ENCODE measurements around the gene SNRPA1.

The SNRPA1 gene

DNA sequence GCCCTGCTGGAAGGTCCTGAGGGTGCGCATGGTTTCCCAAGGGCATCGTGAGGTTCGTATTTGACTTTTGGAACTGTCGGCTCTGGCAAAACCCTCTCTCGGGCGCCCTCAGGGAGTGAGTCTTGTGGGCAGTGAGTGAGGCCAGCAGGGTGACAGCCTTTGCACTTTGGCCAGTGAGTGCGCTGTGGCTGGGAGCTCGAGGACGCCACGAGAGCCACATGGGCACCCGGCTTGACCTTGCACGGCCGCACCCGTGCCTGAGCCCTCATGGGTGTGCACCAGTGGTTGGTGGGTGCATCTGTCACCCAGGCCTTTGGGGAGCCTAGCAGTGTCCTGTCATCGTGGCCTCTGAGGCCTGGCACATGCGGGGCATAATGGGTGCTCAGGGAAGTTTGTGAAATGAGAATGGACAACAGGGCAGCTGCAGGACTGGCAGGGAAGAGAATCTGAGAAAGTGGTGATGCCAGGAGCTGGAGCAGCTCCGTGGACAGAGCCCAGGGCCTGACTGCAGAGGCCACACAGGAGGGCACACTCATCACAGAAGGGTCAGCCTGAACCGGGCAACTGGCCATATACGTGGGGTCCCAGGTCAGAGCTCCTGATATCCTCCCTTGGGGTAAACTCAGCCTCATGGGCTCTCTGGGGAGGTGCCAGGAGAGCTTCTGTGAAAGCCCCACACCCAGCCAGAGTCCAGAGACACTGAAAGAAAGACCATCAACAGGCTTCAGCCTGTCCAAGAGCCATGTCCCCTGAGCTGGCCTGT lies 30.4 kb upstream of the SNRPA1 start:
- DNase-seq: no peak
- H3K4me1 ChIP-seq (ENCODE audit: control extremely low read depth in 1 of 4, control insufficient read depth in 4 of 4, insufficient read depth in 4 of 4, low read length in 3 of 4): peaks cover 0 to 8% (median 6%) of the 10 kb centered on the region in 4 experiments
- no peaks in the 10 kb centered on the region for H3K36me3 ChIP-seq (ENCODE audit: control insufficient read depth in 4 of 4, insufficient read depth in 4 of 4, low read length in 3 of 4)
- peaks cover 0 to 93% (median 24%) of the 10 kb centered on the region in 5 experiments for H3K27me3 ChIP-seq (replicated peaks in 2 of 5; ENCODE audit: control insufficient read depth in 4 of 5, insufficient read depth in 5 of 5, low read length in 4 of 5)
- 98% methylated on average over 17 of the region's 19 CpGs for WGBS (ENCODE audit: insufficient coverage)
- ChIA-PET CTCF (no interaction called here), POLR2A (no interaction called here)
- no peak overlapping the region for H3K27ac ChIP-seq (ENCODE audit: insufficient read depth in 1 of 2, low read depth in 1 of 2, low read length in 2 of 2, poor library complexity in 1 of 2, severe bottlenecking in 2 of 2)
- no peak overlapping the region for H3K4me3 ChIP-seq (ENCODE audit: control insufficient read depth in 1 of 7, extremely low read depth in 1 of 7, insufficient read depth in 4 of 7, low read depth in 2 of 7, low read length in 6 of 7)
- H3K9me3 ChIP-seq (ENCODE audit: control extremely low read depth in 1 of 5, control insufficient read depth in 4 of 5, insufficient read depth in 2 of 5, low read depth in 1 of 5, low read length in 4 of 5): no peaks in the 10 kb centered on the region

GRCh38 chr15:101324524-101325177 lies 29.6 kb upstream of the SNRPA1 start:
- Histone ChIP-seq H3K4me3 (ENCODE audit: control insufficient read depth in 1 of 7, extremely low read depth in 1 of 7, insufficient read depth in 4 of 7, low read depth in 2 of 7, low read length in 6 of 7) (no peak overlapping the region), H3K4me1 (ENCODE audit: control extremely low read depth in 1 of 4, control insufficient read depth in 4 of 4, insufficient read depth in 4 of 4, low read length in 3 of 4) (peaks cover 0 to 15% (median 11%) of the 10 kb centered on the region in 4 experiments), H3K36me3 (ENCODE audit: control insufficient read depth in 4 of 4, insufficient read depth in 4 of 4, low read length in 3 of 4) (no peaks in the 10 kb centered on the region), H3K27me3 (replicated peaks in 2 of 5; ENCODE audit: control insufficient read depth in 4 of 5, insufficient read depth in 5 of 5, low read length in 4 of 5) (peaks cover 0 to 86% (median 20%) of the 10 kb centered on the region in 5 experiments), H3K9me3 (ENCODE audit: control extremely low read depth in 1 of 5, control insufficient read depth in 4 of 5, insufficient read depth in 2 of 5, low read depth in 1 of 5, low read length in 4 of 5) (no peaks in the 10 kb centered on the region), H3K27ac (ENCODE audit: insufficient read depth in 1 of 2, low read depth in 1 of 2, low read length in 2 of 2, poor library complexity in 1 of 2, severe bottlenecking in 2 of 2) (no peak overlapping the region)
- DNase-seq: no peak
- CTCF ChIA-PET: no interaction called here
- POLR2A ChIA-PET: no interaction called here
- 96% methylated on average over 7 of the region's 13 CpGs for WGBS (ENCODE audit: insufficient coverage)

DNA sequence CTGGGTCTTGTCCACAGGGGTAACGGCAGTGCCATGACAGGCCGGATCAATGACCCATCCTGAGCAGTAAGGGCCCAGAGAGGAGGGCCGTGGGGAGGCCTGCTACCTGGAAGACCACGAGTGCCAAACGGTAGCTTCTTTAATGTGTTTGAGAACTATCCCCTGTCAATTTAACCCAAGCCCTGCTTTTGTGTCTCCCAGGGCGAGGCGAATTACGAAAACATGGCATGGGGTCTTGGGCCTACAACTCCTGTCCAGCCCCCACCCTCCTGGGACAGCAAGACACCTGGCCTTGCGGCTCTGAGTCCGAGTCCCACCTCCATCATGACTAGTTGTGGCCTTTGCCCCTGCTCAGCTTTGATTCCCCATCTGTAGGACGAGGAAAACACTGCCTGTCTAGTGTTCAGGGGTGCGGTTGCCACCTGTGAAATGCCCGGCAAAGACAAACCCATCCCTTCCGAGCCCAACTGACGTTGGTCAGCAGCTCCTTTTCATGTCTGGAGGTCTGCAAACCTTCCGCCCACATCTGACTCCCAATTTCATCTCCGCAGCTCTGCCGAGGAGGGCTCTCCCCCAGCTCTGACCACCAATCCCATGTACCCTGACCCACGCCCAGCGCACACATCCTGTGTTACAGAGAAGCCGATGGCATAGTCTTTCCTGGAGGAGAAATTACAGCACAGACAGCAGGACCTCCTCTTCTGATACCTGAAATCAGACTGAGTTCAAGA lies 28.9 kb upstream of the SNRPA1 start:
- Histone ChIP-seq H3K9me3 (ENCODE audit: control extremely low read depth in 1 of 5, control insufficient read depth in 4 of 5, insufficient read depth in 2 of 5, low read depth in 1 of 5, low read length in 4 of 5) (no peaks in the 10 kb centered on the region), H3K36me3 (ENCODE audit: control insufficient read depth in 4 of 4, insufficient read depth in 4 of 4, low read length in 3 of 4) (no peaks in the 10 kb centered on the region), H3K4me1 (ENCODE audit: control extremely low read depth in 1 of 4, control insufficient read depth in 4 of 4, insufficient read depth in 4 of 4, low read length in 3 of 4) (peaks cover 0 to 17% (median 12%) of the 10 kb centered on the region in 4 experiments), H3K27ac (ENCODE audit: insufficient read depth in 1 of 2, low read depth in 1 of 2, low read length in 2 of 2, poor library complexity in 1 of 2, severe bottlenecking in 2 of 2) (no peak overlapping the region), H3K27me3 (replicated peaks in 2 of 5; ENCODE audit: control insufficient read depth in 4 of 5, insufficient read depth in 5 of 5, low read length in 4 of 5) (peaks cover 0 to 86% (median 20%) of the 10 kb centered on the region in 5 experiments), H3K4me3 (ENCODE audit: control insufficient read depth in 1 of 7, extremely low read depth in 1 of 7, insufficient read depth in 4 of 7, low read depth in 2 of 7, low read length in 6 of 7) (no peak overlapping the region)
- CTCF ChIA-PET: no interaction called here
- 91% methylated on average over 20 of the region's 21 CpGs for WGBS (ENCODE audit: insufficient coverage)
- POLR2A ChIA-PET: no interaction called here
- DNase-seq: no peak

- H3K36me3 ChIP-seq (ENCODE audit: control insufficient read depth in 4 of 4, insufficient read depth in 4 of 4, low read length in 3 of 4): no peaks in the 10 kb centered on the region
- DNase-seq: peak in 2 of 3 donors; percentile 53 to 55
- H3K27me3 ChIP-seq (replicated peaks in 2 of 5; ENCODE audit: control insufficient read depth in 4 of 5, insufficient read depth in 5 of 5, low read length in 4 of 5): peaks cover 0 to 86% (median 17%) of the 10 kb centered on the region in 5 experiments
- ChIA-PET CTCF (interaction anchor here (1.1 kb wide), 1 partner anchor 9 kb away, joined by 3 read pairs; no protein-coding TSS in a partner anchor), POLR2A (no interaction called here)
- 96% methylated on average over 16 of the region's 17 CpGs for whole genome bisulfite sequencing (ENCODE audit: insufficient coverage)
- H3K4me1 ChIP-seq (ENCODE audit: control extremely low read depth in 1 of 4, control insufficient read depth in 4 of 4, insufficient read depth in 4 of 4, low read length in 3 of 4): peaks cover 0 to 17% (median 12%) of the 10 kb centered on the region in 4 experiments
- no peak overlapping the region for H3K27ac ChIP-seq (ENCODE audit: insufficient read depth in 1 of 2, low read depth in 1 of 2, low read length in 2 of 2, poor library complexity in 1 of 2, severe bottlenecking in 2 of 2)
- no peaks in the 10 kb centered on the region for H3K9me3 ChIP-seq (ENCODE audit: control extremely low read depth in 1 of 5, control insufficient read depth in 4 of 5, insufficient read depth in 2 of 5, low read depth in 1 of 5, low read length in 4 of 5)
- no peak overlapping the region for H3K4me3 ChIP-seq (ENCODE audit: control insufficient read depth in 1 of 7, extremely low read depth in 1 of 7, insufficient read depth in 4 of 7, low read depth in 2 of 7, low read length in 6 of 7)
Measured at GRCh38 chr15:101322854-101323477, 27.9 kb upstream of the SNRPA1 start.

DNA sequence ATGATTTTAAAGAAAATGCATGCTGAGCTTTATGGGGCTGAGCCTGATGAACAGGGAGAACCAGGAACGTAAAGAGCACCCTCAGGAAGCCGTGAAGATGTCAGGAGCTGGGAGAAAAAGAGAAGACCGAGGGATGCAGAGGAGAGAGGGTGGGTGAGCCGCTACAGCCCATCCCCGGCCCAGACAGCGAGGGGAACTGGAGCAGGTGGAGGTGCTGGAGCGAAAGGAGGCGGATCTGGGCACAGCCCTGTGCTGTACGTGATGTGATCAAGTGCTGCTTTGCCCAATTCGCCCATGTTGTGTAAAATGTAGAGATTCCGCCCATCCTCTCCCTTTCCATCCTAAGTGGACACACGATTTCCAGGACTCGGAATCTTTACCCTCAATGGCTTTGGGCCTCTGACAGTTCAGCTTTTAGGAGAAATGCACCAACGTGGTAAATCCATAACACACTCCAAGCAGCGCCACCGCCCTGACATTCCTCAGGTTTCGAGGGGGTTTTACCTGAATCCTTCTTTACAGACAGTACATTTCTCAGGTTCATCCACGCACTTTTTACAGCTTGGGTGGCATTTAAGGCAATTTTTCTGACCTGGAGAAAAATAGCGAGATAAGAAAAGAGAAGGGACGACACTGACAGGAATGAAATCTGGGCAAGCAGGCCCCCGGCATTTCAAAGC lies 27.1 kb upstream of the SNRPA1 start:
- Histone ChIP-seq H3K36me3 (ENCODE audit: control insufficient read depth in 4 of 4, insufficient read depth in 4 of 4, low read length in 3 of 4) (no peaks in the 10 kb centered on the region), H3K9me3 (ENCODE audit: control extremely low read depth in 1 of 5, control insufficient read depth in 4 of 5, insufficient read depth in 2 of 5, low read depth in 1 of 5, low read length in 4 of 5) (no peaks in the 10 kb centered on the region), H3K27me3 (replicated peaks in 2 of 5; ENCODE audit: control insufficient read depth in 4 of 5, insufficient read depth in 5 of 5, low read length in 4 of 5) (peaks cover 0 to 86% (median 23%) of the 10 kb centered on the region in 5 experiments), H3K4me1 (ENCODE audit: control extremely low read depth in 1 of 4, control insufficient read depth in 4 of 4, insufficient read depth in 4 of 4, low read length in 3 of 4) (peaks cover 0 to 17% (median 12%) of the 10 kb centered on the region in 4 experiments), H3K27ac (ENCODE audit: insufficient read depth in 1 of 2, low read depth in 1 of 2, low read length in 2 of 2, poor library complexity in 1 of 2, severe bottlenecking in 2 of 2) (no peak overlapping the region), H3K4me3 (ENCODE audit: control insufficient read depth in 1 of 7, extremely low read depth in 1 of 7, insufficient read depth in 4 of 7, low read depth in 2 of 7, low read length in 6 of 7) (no peak overlapping the region)
- POLR2A ChIA-PET: no interaction called here
- CTCF ChIA-PET: interaction anchor here (0.8 to 3.5 kb wide), 4 partner anchors 9 to 317 kb away, joined by 3 to 25 read pairs (median 8); no protein-coding TSS in a partner anchor
- 93% methylated on average over 21 of the region's 21 CpGs for WGBS (ENCODE audit: insufficient coverage)
- DNase-seq: no peak

- peaks cover 0 to 88% (median 25%) of the 10 kb centered on the region in 5 experiments for H3K27me3 ChIP-seq (replicated peaks in 2 of 5; ENCODE audit: control insufficient read depth in 4 of 5, insufficient read depth in 5 of 5, low read length in 4 of 5)
- peaks cover 0 to 17% (median 12%) of the 10 kb centered on the region in 4 experiments for H3K4me1 ChIP-seq (ENCODE audit: control extremely low read depth in 1 of 4, control insufficient read depth in 4 of 4, insufficient read depth in 4 of 4, low read length in 3 of 4)
- no peaks in the 10 kb centered on the region for H3K36me3 ChIP-seq (ENCODE audit: control insufficient read depth in 4 of 4, insufficient read depth in 4 of 4, low read length in 3 of 4)
- POLR2A ChIA-PET: interaction anchor here (0.6 to 1.0 kb wide), 5 partner anchors 10 to 131 kb away, joined by 3 to 4 read pairs (median 3); no protein-coding TSS in a partner anchor
- H3K4me3 ChIP-seq (ENCODE audit: control insufficient read depth in 1 of 7, extremely low read depth in 1 of 7, insufficient read depth in 4 of 7, low read depth in 2 of 7, low read length in 6 of 7): peak overlapping the region in 1 of 7 experiments; percentile 48
- DNase-seq: peak; percentile 91 to 97 (median 96)
- CTCF ChIA-PET: interaction anchor here (0.7 to 4.8 kb wide), 19 partner anchors 9 to 329 kb away, joined by 3 to 40 read pairs (median 4); no protein-coding TSS in a partner anchor
- H3K27ac ChIP-seq (ENCODE audit: insufficient read depth in 1 of 2, low read depth in 1 of 2, low read length in 2 of 2, poor library complexity in 1 of 2, severe bottlenecking in 2 of 2): no peak overlapping the region
- no peaks in the 10 kb centered on the region for H3K9me3 ChIP-seq (ENCODE audit: control extremely low read depth in 1 of 5, control insufficient read depth in 4 of 5, insufficient read depth in 2 of 5, low read depth in 1 of 5, low read length in 4 of 5)
- WGBS (ENCODE audit: insufficient coverage): 7% methylated on average over 10 of the region's 21 CpGs
Measured at GRCh38 chr15:101320501-101321052, 25.5 kb upstream of the SNRPA1 start.

All from common myeloid progenitor, CD34-positive (primary cell).